Measurements from ENCODE around the gene ITGB3.
A peak's percentile ranks its signal among the peaks of the same experiment; 100 is the strongest.

The ITGB3 gene

DNA sequence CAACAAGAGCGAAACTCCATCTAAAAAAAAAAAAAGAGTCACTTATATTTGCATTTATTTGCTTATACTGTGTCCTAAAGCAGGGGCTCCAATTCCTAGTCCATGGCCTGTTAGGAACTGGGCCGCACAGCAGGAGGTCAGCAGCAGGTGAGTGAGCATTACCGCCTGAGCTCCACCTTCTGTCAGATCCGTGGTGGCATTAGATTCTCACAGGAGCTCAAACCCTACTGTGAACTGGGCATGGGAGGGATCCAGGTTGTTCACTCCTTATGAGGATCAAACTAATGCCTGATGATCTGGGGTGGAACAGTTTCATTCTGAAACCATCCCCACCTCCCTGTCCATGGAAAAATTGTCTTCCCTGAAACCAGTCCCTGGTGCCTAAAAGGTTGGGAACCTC is 24.9 kb downstream of the ITGB3 start:
- no peak for DNase-seq

DNA sequence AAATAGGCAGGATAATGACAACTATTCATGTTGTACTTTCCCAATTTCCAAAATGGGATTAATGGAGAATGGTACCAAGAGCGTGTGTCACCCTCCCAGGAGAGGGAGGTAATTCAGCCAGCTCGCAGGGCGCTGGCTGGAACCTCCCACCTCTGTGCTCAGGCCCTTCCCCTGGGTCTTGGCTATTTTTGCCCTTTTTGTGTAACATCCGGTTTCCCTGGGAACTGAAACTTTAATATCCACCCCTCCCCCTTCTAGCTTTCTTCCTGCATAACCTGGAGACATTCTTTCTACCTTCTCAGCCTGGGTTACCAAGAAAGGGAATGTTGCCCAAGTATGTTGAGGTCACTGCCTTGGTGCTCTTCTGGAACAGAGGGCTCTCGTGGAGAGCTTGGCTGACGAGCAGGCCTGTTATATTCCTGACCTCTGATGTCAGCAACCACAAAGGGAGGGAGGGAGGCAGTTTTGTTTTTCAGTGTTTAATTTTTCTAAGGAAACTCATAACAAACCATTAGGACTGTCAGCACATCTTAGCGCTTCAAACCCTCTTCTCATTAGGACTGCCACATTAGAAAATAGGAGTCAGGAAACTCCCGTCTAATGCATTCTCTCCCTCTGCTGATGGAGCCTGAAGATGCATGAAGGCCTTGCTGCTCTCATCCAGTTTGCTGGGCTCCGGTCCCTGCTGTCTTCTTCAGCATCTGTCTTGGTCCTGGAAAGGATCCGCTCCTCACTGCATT is 25.6 kb downstream of the ITGB3 start:
- peak; percentile 99 for DNase-seq

DNA sequence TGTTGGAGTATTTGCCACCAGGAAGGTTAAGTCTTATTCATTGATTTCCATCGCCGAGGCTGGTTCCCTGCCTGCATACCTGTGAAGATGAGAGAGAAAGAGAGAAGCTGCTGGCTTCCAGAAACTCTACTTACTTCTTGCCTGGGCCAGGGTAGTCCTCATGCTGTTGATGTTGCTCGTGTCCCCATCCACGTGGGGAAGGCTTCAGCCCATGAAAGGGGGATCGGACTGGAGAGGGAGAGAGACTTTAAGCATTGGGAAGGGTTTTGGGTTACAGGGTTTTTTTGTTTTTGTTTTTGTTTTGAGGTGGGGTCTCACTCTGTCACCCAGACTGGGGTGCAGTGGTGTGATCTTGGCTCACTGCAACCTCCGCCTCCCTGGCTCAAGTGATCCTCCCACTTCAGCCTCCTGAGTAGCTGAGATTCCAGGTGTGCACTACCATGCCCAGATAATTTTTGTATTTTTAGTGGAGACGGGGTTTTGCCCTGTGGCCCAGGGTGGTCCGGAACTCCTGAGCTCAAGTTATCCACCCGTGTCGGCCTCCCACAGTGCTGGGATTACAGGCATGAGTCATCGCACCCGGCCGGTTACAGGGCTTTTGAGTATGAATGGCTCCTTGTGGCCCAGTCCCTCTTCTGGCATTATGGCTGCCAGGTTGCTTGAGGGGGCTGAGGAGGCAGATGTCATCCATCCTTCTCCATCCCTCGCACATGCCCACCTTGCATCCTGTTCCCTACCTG is 26.6 kb downstream of the ITGB3 start:
- peak; percentile 59 for DNase-seq

DNA sequence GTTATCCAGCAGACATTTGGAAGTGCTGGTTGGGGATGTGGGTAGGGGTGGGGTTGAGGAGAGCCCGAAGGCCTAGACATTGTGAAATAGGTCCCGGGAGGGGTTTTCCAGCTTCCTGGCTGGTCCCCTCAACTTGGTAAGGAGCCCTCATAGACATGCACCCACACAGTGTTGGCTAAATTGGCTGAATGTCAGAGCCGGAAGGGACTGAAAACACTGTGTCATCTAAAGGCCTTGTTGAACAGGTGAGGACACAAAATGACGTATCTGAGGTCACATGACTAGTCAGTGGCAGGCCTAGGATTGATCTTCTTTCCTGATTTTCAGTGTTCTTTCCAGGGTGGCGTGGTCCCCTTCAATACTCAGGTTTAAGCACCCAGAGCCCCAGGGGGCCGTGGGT is 27.6 kb downstream of the ITGB3 start:
- no peak for DNase-seq

DNA sequence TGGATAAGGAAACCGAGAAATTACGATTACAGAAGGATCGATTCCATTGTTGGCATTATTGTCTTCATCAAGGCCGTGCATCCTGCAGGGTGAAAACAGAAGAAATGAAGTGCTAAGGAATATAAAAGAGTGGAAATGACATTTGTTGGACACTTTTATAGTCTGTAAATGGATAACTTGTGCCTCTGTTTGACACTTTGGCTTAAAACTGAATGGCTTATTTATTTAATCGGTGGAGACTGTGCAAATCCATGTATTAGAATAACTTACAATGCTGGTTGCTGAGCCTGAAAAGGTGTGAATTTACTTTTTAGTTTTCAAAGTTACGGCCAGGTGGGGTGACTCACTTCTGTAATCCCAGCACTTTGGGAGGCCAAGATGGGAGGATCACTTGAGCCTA is 31.4 kb downstream of the ITGB3 start:
- DNase-seq, result no peak

DNA sequence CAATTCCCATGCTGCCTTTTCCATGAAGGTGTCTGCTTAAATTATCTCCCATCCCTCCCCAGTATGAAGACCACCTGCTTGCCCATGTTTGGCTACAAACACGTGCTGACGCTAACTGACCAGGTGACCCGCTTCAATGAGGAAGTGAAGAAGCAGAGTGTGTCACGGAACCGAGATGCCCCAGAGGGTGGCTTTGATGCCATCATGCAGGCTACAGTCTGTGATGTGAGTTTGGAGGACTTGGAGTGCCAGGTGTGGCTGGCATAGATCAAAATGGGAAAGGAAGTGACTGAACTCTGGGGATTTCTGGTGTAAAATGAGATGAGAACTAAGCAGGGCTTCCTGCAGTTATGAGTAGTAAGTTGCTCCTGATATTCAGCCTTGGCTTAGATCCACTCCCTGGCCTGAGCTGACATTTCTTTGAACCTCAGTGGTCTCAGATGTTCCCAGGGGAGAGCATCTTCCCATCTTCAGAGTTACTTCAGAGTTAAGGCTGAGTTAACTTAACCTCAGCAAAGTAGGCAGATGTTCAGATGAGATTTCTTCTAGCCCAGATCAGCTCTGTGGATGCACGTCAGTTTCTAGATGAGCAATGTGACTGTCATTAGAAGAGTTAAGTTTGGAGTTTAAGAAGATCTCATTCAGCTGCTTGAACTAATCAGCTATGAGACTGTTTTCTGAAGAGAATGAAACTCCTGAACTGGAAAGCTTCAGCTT is 32.7 kb downstream of the ITGB3 start:
- DNase-seq, result peak; percentile 77

DNA sequence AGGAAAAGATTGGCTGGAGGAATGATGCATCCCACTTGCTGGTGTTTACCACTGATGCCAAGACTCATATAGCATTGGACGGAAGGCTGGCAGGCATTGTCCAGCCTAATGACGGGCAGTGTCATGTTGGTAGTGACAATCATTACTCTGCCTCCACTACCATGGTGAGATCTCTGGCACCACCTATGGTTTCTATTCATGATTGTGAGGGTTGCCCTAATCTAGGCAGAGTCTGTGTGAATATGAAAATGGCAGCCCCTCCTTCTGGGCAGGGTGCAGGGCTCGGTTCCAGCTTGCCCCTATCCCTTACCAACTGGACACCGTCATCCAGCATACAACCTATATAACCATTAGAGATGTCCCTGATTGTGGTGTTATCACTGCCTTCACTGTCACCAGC is 33.4 kb downstream of the ITGB3 start:
- DNase-seq, result no peak

DNA sequence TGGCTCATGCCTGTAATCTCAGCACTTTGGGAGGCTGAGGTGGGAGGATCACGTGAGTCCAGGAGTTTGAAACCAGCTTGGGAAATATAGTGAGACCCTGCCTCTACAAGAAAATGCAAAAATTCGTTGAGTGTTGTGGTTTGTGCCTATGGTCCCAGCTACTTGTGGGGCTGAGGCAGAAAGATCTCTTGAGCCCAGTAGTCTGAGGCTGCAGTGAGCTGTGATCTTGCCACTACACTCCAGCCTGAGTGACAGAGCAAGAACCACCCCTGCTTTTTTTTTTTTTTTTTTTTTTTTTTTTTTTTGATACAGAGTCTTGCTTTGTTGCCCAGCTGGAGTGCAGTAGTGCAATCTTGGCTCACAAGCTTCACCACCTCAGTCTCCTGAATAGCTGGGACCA is 34.0 kb downstream of the ITGB3 start:
- no peak for DNase-seq

DNA sequence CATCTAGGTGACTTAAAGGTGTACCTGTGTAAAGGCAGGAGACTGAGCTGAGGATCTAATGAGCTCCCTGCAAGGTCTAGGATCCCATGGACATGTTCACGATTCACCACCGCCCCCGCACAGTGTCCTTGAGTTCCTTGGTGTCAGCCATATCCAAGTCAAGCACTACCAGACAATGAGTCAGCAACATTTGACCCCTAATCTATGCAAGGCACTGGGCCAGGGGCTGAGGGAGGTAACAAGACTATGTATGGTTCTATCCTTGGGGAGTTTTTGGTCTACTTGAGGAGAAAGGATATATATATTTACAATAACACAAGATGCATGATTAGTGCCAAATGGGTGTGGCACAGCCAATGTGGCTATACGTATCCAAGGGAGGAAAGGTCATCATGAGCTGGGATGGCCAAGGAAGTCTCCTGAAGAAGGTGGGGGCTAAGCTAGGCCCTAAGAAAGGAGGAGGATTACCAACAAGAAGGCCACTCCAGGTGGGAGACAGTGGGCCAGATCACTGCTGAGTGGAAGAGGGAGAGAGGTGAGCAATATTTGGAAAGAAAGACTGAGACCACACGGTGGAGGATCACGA is 35.0 kb downstream of the ITGB3 start:
- peak; percentile 58 for DNase-seq

DNA sequence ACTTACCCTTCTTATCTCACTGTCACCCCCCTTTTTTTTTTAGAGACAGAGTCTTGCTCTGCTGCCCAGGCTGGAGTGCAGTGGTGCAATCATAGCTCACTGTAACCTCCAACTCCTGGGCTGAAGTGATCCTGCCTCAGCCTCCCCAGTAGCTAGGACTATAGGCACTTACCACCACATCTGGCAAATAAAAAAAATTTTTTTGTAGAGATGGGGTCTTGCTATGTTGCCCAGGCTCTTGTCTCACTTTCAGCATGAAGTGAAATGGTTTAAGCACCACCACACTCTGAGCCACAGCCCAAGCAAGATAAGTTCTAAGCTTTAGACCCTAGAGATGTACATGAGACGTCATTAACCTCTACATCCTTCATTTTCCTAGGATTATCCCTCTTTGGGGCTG is 35.7 kb downstream of the ITGB3 start:
- no peak for DNase-seq

DNA sequence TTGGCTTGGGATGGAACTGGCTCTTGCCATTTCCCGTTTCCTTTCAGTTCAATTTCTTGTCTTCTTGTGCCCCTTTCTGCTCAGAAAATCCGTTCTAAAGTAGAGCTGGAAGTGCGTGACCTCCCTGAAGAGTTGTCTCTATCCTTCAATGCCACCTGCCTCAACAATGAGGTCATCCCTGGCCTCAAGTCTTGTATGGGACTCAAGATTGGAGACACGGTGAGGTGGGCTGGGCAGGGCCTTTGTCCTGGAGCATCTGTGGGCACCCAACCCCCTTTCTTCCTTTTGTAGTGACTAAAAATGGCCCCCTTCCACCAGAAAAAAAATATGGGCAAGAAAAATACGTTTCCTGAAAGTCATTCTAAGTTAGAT is 37.2 kb downstream of the ITGB3 start:
- no peak for DNase-seq

DNA sequence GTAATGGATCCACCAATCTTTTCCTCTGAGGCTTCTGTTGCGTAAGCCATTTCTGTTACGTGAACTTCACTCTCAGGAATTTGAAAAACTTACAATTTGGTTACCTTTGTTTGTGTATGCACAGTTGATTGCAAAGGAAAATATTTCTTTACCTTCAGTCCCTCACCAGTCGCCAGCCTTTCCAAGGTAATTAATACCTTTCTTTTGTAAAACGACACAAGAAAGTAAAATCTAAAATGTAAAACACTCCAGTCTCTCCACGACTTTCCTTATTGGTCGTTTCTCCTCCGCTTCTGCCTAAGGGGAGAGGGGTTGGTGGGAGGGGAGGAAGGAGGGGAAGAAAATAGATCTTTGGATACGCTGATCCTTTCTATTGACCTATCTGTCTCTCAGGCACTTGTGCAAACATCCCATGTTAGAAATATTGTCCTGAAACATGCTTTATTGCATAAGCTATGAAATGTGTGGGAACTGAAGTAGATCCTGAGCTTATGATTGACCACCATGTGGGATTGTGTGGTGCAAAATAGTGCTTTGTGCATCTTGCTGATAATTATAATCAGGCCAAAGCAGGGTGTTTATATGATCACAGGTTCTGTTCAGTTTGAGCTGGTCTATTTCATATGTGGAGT is 37.7 kb downstream of the ITGB3 start:
- no peak for DNase-seq

DNA sequence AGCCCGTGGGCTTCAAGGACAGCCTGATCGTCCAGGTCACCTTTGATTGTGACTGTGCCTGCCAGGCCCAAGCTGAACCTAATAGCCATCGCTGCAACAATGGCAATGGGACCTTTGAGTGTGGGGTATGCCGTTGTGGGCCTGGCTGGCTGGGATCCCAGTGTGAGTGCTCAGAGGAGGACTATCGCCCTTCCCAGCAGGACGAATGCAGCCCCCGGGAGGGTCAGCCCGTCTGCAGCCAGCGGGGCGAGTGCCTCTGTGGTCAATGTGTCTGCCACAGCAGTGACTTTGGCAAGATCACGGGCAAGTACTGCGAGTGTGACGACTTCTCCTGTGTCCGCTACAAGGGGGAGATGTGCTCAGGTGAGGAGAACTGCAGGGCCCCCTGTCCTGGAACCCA is 38.6 kb downstream of the ITGB3 start:
- DNase-seq, result no peak

DNA sequence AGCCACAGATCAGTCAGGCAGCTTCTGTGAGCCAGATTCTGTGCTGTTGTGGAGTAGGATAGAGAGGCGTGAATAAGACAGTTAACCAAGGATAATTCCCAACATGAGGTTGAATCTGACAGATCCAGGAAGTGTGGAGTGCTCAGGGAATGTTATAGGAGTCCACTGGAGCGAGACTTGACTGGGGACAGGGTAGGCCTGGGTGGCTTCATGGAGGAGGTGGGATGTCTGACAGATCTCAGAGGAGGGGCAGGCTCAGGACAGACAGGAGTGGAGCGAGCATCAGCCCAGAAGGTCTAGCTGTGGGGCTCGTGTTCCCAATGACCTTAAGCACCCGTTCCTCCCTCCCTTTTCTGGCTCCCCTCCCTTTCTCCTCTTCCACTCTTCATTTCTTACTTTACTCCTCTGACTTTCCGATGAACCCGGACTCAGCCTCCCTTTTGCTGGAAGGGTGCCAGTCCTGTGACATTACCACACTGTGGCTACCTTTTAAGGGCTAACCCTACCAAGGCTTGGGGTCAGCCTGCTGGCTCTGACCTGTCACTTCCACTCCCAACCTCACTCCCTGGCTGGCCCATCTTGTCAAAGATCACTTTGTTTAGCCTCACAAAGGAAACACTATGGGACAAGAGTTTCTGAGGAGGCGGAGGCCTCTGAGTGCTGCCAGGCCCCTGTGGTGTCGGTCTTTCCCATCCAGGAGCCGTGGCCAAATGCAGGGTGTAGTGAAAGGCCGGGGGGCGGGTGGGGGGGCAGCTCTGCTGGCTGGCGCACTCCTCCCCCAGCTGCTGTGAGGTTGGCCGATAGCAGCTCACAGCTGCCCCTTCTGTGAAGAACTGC is 41.6 kb downstream of the ITGB3 start:
- DNase-seq, result no peak

DNA sequence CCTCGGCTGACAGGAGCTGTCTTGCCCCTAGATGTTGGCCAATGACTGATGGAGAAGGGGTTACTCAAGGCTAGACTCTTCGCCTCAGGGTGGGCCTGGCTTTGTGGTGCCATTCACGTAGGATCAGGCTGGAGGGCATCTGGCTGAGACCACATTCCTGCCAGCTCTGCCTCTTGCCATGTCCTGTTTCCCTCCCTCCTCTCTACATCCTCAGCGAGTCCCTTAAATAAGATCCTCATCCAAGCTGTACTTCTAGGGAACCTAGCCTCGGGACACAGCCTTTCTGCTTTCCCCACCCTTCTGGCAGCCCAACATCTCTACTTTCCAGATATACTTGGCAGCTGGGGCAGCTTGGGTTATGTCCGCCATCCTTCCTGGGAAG is 42.2 kb downstream of the ITGB3 start:
- DNase-seq, result no peak

DNA sequence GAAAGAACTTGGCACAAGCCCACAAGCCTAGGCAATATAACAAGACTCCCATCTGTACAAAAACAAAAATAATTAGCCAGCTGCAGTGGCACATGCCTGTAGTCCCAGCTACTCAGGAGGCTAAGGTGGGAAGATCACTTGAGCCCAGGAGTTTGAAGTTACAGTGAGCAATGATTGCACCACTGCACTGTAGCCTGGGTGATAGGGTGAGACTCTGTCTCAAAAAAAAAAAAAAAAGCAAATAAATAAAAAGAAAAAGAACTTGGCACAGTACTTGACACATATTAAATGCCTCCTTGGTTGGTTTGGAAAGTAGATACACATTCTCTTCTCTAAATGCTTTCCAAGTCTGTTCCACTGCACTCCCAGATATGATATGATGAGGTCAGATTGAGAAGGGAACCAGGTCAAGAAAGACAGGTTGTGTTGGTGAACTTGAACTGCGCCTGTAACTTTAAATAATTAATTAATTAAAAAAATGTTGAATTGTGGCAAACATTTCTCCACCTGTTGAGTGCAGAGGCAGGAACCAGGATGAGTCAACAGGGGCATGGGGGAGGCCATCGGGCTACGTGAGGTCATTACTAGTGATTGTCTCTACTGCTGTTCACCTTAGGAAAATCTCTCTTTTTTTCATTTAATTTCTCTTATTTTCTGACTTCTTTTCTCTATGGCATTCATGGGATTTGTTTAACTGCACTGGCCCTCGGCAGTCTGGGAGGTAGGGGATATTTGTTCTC is 44.2 kb downstream of the ITGB3 start:
- no peak for DNase-seq

DNA sequence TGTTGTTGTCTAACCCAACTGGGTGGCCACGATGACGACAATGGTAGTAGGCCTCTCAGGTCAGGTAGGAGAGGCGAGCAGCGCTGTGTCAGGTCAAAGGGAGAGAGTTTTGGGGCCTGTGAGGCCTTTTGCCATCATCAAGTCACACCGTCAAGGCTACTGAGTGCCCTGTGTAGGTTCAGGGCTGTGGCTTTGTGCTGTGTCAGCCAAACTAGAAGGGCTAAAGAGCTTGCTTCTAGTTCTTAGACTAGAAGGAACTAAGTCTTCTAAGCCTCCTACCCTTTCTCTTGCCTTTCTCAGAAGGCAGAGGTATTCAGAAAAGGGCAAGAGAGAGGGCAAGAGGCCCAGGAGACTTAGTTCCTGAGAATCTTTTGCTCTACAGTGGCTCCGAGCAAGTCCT is 45.1 kb downstream of the ITGB3 start:
- no peak for DNase-seq

DNA sequence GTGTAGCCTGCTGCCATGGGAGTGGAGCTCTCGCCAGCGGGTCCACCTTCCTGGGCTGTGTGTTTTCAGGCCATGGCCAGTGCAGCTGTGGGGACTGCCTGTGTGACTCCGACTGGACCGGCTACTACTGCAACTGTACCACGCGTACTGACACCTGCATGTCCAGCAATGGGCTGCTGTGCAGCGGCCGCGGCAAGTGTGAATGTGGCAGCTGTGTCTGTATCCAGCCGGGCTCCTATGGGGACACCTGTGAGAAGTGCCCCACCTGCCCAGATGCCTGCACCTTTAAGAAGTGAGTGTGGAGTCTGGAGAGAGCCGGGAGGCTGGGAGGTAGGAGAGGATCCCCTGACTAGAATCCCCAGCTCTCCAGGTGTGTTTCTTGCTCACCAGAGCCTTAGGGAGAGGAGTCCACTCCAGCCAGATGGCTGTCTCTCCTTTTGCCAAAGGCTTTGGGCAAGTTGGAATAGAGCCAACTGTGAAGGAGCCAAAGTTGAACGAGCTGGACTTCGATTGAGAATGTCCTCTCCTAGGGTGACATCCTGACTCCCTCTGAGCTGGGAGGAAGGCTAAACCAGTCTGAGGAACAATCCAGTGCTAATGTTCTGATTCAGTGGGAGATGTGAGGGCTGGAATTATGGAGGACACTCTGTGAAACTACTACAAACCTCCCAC is 45.7 kb downstream of the ITGB3 start:
- DNase-seq, result no peak

DNA sequence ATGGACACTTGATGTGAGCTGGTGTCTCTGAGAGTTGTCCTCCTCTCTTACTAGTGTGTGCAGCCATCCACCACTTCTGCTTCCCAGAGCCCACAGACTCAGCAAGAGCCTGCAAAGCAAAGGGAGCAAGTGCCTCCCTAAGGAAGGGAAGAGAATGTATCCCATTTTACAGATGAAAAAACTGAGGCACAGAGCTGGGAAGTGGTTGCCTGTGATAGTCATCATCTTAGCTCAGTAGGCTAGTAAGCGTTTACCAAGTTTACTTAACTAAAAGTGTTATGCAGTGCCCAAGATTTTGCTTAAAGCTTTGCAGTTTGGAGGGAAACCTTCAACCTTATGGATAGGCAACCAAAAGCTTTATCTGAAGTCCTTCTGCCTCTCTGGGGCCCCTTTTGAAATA is 47.1 kb downstream of the ITGB3 start:
- DNase-seq, result no peak

DNA sequence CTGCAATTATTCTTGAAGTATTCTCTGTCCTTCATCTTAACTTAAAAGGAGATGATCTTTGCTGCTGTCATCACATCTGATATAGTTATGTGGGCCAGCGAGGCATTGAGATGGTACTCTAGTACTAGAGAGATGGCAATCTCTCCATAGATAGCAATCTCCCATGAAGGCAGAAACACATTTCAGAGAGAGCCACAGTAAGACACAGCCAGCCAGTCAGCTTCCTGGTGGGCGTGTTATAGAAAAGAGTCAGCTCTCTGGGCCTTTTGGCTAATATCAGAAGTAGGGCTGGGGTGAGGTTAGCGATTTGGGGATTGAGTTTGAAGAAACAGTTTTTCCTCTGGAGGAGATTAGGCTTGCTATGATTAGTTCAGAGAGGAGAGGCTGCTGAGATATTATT is 47.5 kb downstream of the ITGB3 start:
- no peak for DNase-seq

DNA sequence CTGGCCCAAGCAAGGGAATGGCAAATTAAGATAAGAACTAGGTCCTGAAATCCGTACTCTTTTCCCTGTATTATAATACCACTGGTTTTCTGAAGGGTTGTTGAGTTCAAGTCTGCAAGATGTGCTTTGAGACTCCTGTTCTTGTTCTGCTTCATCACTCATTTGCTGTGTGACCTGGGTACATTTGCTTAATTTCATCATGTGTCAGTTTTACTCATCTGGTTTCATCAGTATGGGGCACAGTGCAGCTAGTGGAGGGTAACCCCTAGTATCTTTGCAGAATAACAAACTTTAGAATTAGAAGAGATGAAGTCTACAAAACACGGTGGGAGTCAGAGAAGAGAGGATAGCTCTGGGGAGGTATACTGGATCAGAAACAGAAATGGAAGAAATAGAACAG is 48.2 kb downstream of the ITGB3 start:
- DNase-seq, result no peak

All from fibroblast of skin of right biceps (primary cell).